Measurements from ENCODE around the gene GPR17. TPM values are rescaled to one million over a fixed set of nuclear protein-coding genes. Genes with fewer than 3 reads are reported as not detected.

Gene GPR17
- total and polyA plus RNA-seq, 4 donors, result 0.03 to 0.14 (median 0.07) TPM; not detected in 1

GRCh38 chr2:127633556-127634065, 12.3 kb upstream of the GPR17 start:
- no peak overlapping the region for H3K4me3 ChIP-seq (ENCODE audit: low read depth in 1 of 3, low read length in 3 of 3)
- peaks cover 0 to 2% (median 0%) of the 10 kb centered on the region in 4 donors for H3K36me3 ChIP-seq (ENCODE audit: control insufficient read depth in 4 of 4, insufficient read depth in 3 of 4, low read depth in 1 of 4, low read length in 3 of 4)
- no peak overlapping the region for H3K27ac ChIP-seq (ENCODE audit: low read depth in 1 of 2, low read length in 2 of 2)
- H3K9me3 ChIP-seq (ENCODE audit: control insufficient read depth in 4 of 4, low read length in 3 of 4), result no peaks in the 10 kb centered on the region
- TF ChIP-seq SP1 (IDR thresholded peaks at IDR 0.05) (no peak), NR2F2 (IDR thresholded peaks at IDR 0.05) (peak; percentile 59), ZBTB33 (IDR thresholded peaks at IDR 0.05) (no peak), REST (IDR thresholded peaks at IDR 0.05) (no peak), TAF1 (conservative IDR thresholded peaks at IDR 0.05) (no peak), FOXA1 (IDR thresholded peaks at IDR 0.05) (no peak)
- H3K9ac ChIP-seq (ENCODE audit: low read depth in 1 of 2, low read length in 2 of 2), result no peak overlapping the region
- H3K4me1 ChIP-seq (ENCODE audit: control insufficient read depth in 4 of 4, insufficient read depth in 4 of 4, low read length in 3 of 4), result peaks cover 0 to 6% (median 0%) of the 10 kb centered on the region in 4 donors
- DNase-seq (ENCODE audit: low spot score), result no peak
- 77% methylated on average over 9 of the region's 9 CpGs for WGBS
- no peaks in the 10 kb centered on the region for H3K27me3 ChIP-seq (ENCODE audit: control insufficient read depth in 4 of 4, insufficient read depth in 4 of 4, low read length in 3 of 4)

GRCh38 chr2:127634066-127634617, 11.8 kb upstream of the GPR17 start:
- 77% methylated on average over 16 of the region's 16 CpGs for WGBS
- no peak for TF ChIP-seq SP1 (IDR thresholded peaks at IDR 0.05)
- peak; percentile 2 for TF ChIP-seq NR2F2 (IDR thresholded peaks at IDR 0.05)
- DNase-seq (ENCODE audit: low spot score), result no peak
- peaks cover 0 to 6% (median 0%) of the 10 kb centered on the region in 4 donors for H3K36me3 ChIP-seq (ENCODE audit: control insufficient read depth in 4 of 4, insufficient read depth in 3 of 4, low read depth in 1 of 4, low read length in 3 of 4)
- no peak overlapping the region for H3K4me3 ChIP-seq (ENCODE audit: low read depth in 1 of 3, low read length in 3 of 3)
- H3K27me3 ChIP-seq (ENCODE audit: control insufficient read depth in 4 of 4, insufficient read depth in 4 of 4, low read length in 3 of 4), result no peaks in the 10 kb centered on the region
- H3K4me1 ChIP-seq (ENCODE audit: control insufficient read depth in 4 of 4, insufficient read depth in 4 of 4, low read length in 3 of 4), result peaks cover 0 to 6% (median 0%) of the 10 kb centered on the region in 4 donors
- H3K9me3 ChIP-seq (ENCODE audit: control insufficient read depth in 4 of 4, low read length in 3 of 4), result no peaks in the 10 kb centered on the region
- no peak overlapping the region for H3K27ac ChIP-seq (ENCODE audit: low read depth in 1 of 2, low read length in 2 of 2)
- no peak overlapping the region for H3K9ac ChIP-seq (ENCODE audit: low read depth in 1 of 2, low read length in 2 of 2)

GRCh38 chr2:127634626-127635379, 11.2 kb upstream of the GPR17 start:
- Histone ChIP-seq H3K9me3 (ENCODE audit: control insufficient read depth in 4 of 4, low read length in 3 of 4) (no peaks in the 10 kb centered on the region), H3K9ac (ENCODE audit: low read depth in 1 of 2, low read length in 2 of 2) (no peak overlapping the region), H3K4me1 (ENCODE audit: control insufficient read depth in 4 of 4, insufficient read depth in 4 of 4, low read length in 3 of 4) (peaks cover 0 to 6% (median 0%) of the 10 kb centered on the region in 4 donors), H3K27ac (ENCODE audit: low read depth in 1 of 2, low read length in 2 of 2) (no peak overlapping the region), H3K4me3 (ENCODE audit: low read depth in 1 of 3, low read length in 3 of 3) (no peak overlapping the region), H3K36me3 (ENCODE audit: control insufficient read depth in 4 of 4, insufficient read depth in 3 of 4, low read depth in 1 of 4, low read length in 3 of 4) (peaks cover 0 to 6% (median 0%) of the 10 kb centered on the region in 4 donors), H3K27me3 (ENCODE audit: control insufficient read depth in 4 of 4, insufficient read depth in 4 of 4, low read length in 3 of 4) (no peaks in the 10 kb centered on the region)
- WGBS, result 90% methylated on average over 17 of the region's 17 CpGs
- TF ChIP-seq TAF1 (conservative IDR thresholded peaks at IDR 0.05) (no peak), JUND (IDR thresholded peaks at IDR 0.05) (no peak), ATF3 (IDR thresholded peaks at IDR 0.05) (no peak), NR2F2 (IDR thresholded peaks at IDR 0.05) (no peak)
- DNase-seq (ENCODE audit: low spot score), result no peak

All from liver (tissue), 9 donors.